ENCODE data around the gene COX8C.

Gene COX8C

GRCh38 chr14:93331728-93332396, 15.1 kb upstream of the COX8C start:
- no peak for DNase-seq (ENCODE audit: extremely low read depth, low read depth)
- no peak for TF ChIP-seq CTCF (IDR thresholded peaks at IDR 0.05; ENCODE audit: low read depth, low read length)

GRCh38 chr14:93332397-93332852, 14.6 kb upstream of the COX8C start:
- DNase-seq (ENCODE audit: extremely low read depth, low read depth) = no peak
- TF ChIP-seq CTCF (IDR thresholded peaks at IDR 0.05; ENCODE audit: low read depth, low read length) = no peak

- no peak; the same call in none of the 2 replicates for TF ChIP-seq CTCF (IDR thresholded peaks at IDR 0.05; ENCODE audit: low read depth, low read length)
- DNase-seq (ENCODE audit: extremely low read depth, low read depth) = peak; percentile 85
Measured at GRCh38 chr14:93332853-93333630, 13.9 kb upstream of the COX8C start, which contains the start of gene BTBD7. Gene BTBD7 (minus strand): TSS chr14:93333036. CDS start chr14:93296051, 36,985 bp downstream.

GRCh38 chr14:93333631-93334103, 13.3 kb upstream of the COX8C start:
- no peak for DNase-seq (ENCODE audit: extremely low read depth, low read depth)
- TF ChIP-seq CTCF (IDR thresholded peaks at IDR 0.05; ENCODE audit: low read depth, low read length) = no peak

- DNase-seq (ENCODE audit: extremely low read depth, low read depth) = no peak
- TF ChIP-seq CTCF (IDR thresholded peaks at IDR 0.05; ENCODE audit: low read depth, low read length) = no peak
Measured at GRCh38 chr14:93337143-93337753, 9.7 kb upstream of the COX8C start.

GRCh38 chr14:93337884-93338283, 9.1 kb upstream of the COX8C start:
- DNase-seq (ENCODE audit: extremely low read depth, low read depth) = no peak
- TF ChIP-seq CTCF (IDR thresholded peaks at IDR 0.05; ENCODE audit: low read depth, low read length) = no peak
